Rectal smooth muscle tissue (tissue), 1 donor: ENCODE results near the gene RETREG1.

ENCODE experiments used
- H3K27ac ChIP-seq: one replicate; pipeline ENCODE4 v1.7.0; 2013; ENCODE audit warnings: low read depth, low read length, inconsistent platforms
- H3K27me3 ChIP-seq: one replicate; pipeline ENCODE4 v1.7.0; 2013; ENCODE audit warnings: low read length; ENCODE audit not compliant: control insufficient read depth, insufficient read depth
- H3K36me3 ChIP-seq: one replicate; pipeline ENCODE4 v1.7.0; 2013; ENCODE audit warnings: low read length; ENCODE audit not compliant: control insufficient read depth, insufficient read depth
- H3K4me1 ChIP-seq: one replicate; pipeline ENCODE4 v1.7.0; 2013; ENCODE audit warnings: low read length; ENCODE audit not compliant: control insufficient read depth, insufficient read depth
- H3K4me3 ChIP-seq: one replicate; pipeline ENCODE4 v1.7.0; 2013; ENCODE audit warnings: low read length
- H3K9ac ChIP-seq: one replicate; pipeline ENCODE4 v1.7.0; 2013; ENCODE audit warnings: low read length

The RETREG1 gene

DNA sequence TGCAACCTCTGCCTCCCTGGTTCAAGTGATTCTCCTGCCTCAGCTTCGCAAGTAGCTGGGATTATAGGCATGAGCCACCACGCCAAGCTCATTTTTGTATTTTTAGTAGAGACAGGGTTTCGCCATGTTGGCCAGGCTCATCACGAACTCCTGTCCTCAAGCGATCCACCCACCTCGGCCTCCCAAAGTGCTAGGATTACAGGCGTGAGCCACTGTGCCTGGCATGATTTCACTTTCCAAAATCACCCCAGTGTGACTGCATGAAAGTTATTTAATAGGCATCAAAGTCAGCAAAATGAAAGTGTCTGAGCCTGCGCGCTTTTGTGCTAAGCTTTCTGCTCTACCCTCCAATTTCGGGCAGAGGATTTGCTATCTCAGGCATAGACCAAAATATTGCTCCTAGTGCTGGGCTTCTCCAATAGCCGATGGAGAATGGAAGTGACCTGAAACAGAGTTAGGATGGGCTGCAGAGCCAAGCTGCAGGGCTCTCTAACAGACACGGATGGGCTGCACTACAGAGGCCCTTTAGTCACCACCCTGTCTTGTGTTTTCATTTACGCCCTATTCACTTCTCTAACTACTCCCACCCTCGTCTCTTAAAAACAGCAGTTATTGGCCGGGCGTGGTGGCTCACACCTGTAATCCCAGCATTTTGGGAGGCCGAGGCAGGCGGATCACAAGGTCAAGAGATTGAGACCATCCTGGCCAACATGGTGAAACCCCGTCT is 44.3 kb downstream of the RETREG1 start:
- H3K27ac ChIP-seq: no peak overlapping the region

GRCh38 chr5:16571016-16571415 is 45.8 kb downstream of the RETREG1 start:
- Histone ChIP-seq H3K27me3 (no peaks in the 10 kb centered on the region), H3K9ac (no peak overlapping the region), H3K4me3 (no peak overlapping the region), H3K27ac (no peak overlapping the region), H3K36me3 (no peaks in the 10 kb centered on the region), H3K4me1 (peaks cover 10% of the 10 kb centered on the region)

More for the DNA sequence above, 44.3 kb downstream of the RETREG1 start:
- Histone ChIP-seq H3K4me1 (peaks cover 10% of the 10 kb centered on the region), H3K36me3 (no peaks in the 10 kb centered on the region), H3K27me3 (no peaks in the 10 kb centered on the region), H3K4me3 (no peak overlapping the region), H3K9ac (no peak overlapping the region)

DNA sequence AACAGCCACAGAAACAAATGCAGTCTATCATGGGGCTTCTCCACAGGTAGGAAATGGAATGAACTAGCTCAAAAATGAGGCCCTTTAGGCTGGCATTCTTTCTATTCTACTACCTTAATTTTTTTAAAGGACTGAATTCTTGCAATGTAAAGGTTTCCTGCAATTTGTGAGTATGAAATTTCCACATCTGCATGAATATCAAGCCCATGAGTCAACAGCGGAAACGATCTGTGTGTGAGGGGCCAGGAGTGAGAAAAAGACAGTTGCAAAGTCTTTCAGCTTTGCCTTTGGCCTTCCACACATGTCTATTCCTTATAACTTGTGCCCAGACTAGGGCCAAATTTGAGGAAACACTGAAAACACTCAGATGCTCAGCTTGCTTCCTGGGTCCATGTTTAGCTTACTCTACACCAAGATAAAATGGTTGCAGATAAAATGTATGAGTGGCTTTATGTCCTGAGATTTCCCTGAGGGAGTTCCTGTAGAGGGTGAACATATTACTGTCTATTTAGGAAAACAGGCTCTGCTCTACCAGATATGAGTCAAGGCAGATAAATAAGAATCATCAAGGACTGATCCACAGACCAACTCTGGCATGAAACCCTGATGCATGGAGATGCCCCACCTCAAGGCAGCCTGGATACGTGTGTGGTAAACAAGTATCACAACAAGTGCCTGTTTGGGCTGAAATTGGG is 46.5 kb downstream of the RETREG1 start:
- Histone ChIP-seq H3K36me3 (no peaks in the 10 kb centered on the region), H3K4me3 (no peak overlapping the region), H3K4me1 (peaks cover 10% of the 10 kb centered on the region), H3K27me3 (no peaks in the 10 kb centered on the region), H3K27ac (no peak overlapping the region), H3K9ac (no peak overlapping the region)

- Histone ChIP-seq H3K4me3 (no peak overlapping the region), H3K9ac (no peak overlapping the region), H3K27ac (peak overlapping the region; percentile 69), H3K4me1 (peaks cover 10% of the 10 kb centered on the region), H3K27me3 (no peaks in the 10 kb centered on the region), H3K36me3 (no peaks in the 10 kb centered on the region)
Observed at GRCh38 chr5:16568875-16569580, 47.8 kb downstream of the RETREG1 start.

DNA sequence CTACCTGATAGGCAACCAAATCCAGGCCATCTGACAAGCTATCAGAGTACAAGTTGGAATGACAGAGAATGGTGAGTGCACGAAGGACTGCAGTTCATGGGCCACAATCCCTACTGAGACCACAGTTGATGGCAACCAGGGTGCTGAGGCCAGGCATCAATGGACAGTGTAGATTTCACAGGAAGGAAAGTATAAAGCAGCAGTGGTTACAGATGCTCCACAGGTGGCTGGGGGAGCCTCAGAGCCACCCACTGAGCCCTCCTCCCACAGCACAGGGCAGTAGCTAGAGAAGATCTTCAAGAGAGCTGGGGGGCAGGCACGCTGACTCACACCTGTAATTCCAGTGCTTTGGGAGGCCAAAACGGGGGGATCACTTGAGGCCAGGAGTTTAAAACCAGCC is 49.4 kb downstream of the RETREG1 start:
- Histone ChIP-seq H3K27me3 (no peaks in the 10 kb centered on the region), H3K27ac (no peak overlapping the region), H3K4me3 (no peak overlapping the region), H3K4me1 (peaks cover 7% of the 10 kb centered on the region), H3K9ac (no peak overlapping the region), H3K36me3 (no peaks in the 10 kb centered on the region)

DNA sequence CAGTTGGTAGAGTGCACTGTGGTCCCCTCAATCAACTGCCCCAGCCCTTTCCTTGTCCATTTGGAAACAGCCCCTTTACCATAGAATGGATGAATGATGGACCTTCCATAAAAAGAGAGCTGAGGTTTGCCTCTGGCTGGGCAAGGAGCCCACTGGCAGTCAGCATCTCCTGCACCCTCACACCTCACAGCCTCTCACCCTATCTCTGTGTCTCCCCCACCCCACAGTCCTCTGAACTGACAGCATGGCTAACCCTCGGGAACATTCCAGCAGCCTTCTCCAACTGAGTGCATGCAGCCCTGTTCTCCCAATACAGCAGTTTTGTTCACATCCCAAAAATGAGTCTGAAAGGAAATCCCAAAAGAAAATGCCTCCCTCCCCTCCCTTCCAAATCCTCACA is 51.7 kb downstream of the RETREG1 start:
- Histone ChIP-seq H3K9ac (no peak overlapping the region), H3K4me3 (no peak overlapping the region), H3K36me3 (no peaks in the 10 kb centered on the region), H3K27ac (no peak overlapping the region), H3K27me3 (no peaks in the 10 kb centered on the region), H3K4me1 (peaks cover 2% of the 10 kb centered on the region)

GRCh38 chr5:16564248-16564867 is 52.4 kb downstream of the RETREG1 start:
- Histone ChIP-seq H3K9ac (no peak overlapping the region), H3K27ac (no peak overlapping the region), H3K4me3 (no peak overlapping the region), H3K27me3 (no peaks in the 10 kb centered on the region), H3K4me1 (peaks cover 1% of the 10 kb centered on the region), H3K36me3 (no peaks in the 10 kb centered on the region)

GRCh38 chr5:16563686-16564085 is 53.1 kb downstream of the RETREG1 start:
- no peak overlapping the region for H3K27ac ChIP-seq
- H3K9ac ChIP-seq: no peak overlapping the region
- H3K4me1 ChIP-seq: no peaks in the 10 kb centered on the region
- no peaks in the 10 kb centered on the region for H3K36me3 ChIP-seq
- no peaks in the 10 kb centered on the region for H3K27me3 ChIP-seq
- H3K4me3 ChIP-seq: no peak overlapping the region

GRCh38 chr5:16561660-16562059 is 55.1 kb downstream of the RETREG1 start:
- Histone ChIP-seq H3K4me1 (no peaks in the 10 kb centered on the region), H3K9ac (no peak overlapping the region), H3K4me3 (no peak overlapping the region), H3K27me3 (no peaks in the 10 kb centered on the region), H3K36me3 (no peaks in the 10 kb centered on the region), H3K27ac (no peak overlapping the region)

GRCh38 chr5:16559702-16560101 is 57.1 kb downstream of the RETREG1 start:
- no peaks in the 10 kb centered on the region for H3K4me1 ChIP-seq
- no peaks in the 10 kb centered on the region for H3K27me3 ChIP-seq
- H3K36me3 ChIP-seq: no peaks in the 10 kb centered on the region
- H3K9ac ChIP-seq: no peak overlapping the region
- H3K4me3 ChIP-seq: no peak overlapping the region
- no peak overlapping the region for H3K27ac ChIP-seq

GRCh38 chr5:16558984-16559629 is 57.7 kb downstream of the RETREG1 start:
- Histone ChIP-seq H3K36me3 (no peaks in the 10 kb centered on the region), H3K9ac (no peak overlapping the region), H3K27ac (no peak overlapping the region), H3K4me3 (no peak overlapping the region), H3K27me3 (no peaks in the 10 kb centered on the region), H3K4me1 (no peaks in the 10 kb centered on the region)

- Histone ChIP-seq H3K27ac (no peak overlapping the region), H3K4me1 (no peaks in the 10 kb centered on the region), H3K4me3 (no peak overlapping the region), H3K9ac (no peak overlapping the region), H3K36me3 (no peaks in the 10 kb centered on the region), H3K27me3 (no peaks in the 10 kb centered on the region)
Observed at GRCh38 chr5:16557477-16557876, 59.3 kb downstream of the RETREG1 start.
